VCaP (cell line): Measurements from ENCODE around the gene THOC5.

Experiments used
- H3K27ac ChIP-seq: fragments of 450-650 bp; 2 replicates; pipeline ENCODE4 v1.5.1; 2017
- TF ChIP-seq, protein P1 (sequence below): fragments of 450-650 bp; conservative IDR thresholded peaks from 2 replicates; pipeline ENCODE4 v1.5.1; 2017; ENCODE audit warnings: mild to moderate bottlenecking, moderate library complexity

THOC5 gene

DNA sequence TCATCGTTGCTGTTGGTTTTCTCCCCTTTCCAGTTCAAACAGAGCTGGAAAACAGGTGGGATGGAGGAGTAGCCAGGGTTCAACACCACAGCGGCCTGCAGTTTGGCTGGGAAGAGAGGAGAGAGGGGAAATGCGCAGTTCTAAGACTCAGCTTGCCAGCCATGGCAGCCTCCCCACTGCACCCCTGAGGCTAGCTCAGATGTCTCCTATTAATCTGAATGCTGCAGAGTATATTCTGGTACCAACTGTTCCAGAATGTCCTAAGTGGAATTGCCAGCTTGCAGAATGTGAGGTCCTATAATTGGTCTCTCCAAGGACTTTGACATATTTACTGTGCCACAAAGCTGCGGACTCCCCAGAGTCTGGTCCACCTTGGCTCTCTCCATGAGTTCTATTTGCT, 41.5 kb downstream of the THOC5 start:
- TF ChIP-seq, protein P1, sequence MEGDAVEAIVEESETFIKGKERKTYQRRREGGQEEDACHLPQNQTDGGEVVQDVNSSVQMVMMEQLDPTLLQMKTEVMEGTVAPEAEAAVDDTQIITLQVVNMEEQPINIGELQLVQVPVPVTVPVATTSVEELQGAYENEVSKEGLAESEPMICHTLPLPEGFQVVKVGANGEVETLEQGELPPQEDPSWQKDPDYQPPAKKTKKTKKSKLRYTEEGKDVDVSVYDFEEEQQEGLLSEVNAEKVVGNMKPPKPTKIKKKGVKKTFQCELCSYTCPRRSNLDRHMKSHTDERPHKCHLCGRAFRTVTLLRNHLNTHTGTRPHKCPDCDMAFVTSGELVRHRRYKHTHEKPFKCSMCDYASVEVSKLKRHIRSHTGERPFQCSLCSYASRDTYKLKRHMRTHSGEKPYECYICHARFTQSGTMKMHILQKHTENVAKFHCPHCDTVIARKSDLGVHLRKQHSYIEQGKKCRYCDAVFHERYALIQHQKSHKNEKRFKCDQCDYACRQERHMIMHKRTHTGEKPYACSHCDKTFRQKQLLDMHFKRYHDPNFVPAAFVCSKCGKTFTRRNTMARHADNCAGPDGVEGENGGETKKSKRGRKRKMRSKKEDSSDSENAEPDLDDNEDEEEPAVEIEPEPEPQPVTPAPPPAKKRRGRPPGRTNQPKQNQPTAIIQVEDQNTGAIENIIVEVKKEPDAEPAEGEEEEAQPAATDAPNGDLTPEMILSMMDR = no peak

DNA sequence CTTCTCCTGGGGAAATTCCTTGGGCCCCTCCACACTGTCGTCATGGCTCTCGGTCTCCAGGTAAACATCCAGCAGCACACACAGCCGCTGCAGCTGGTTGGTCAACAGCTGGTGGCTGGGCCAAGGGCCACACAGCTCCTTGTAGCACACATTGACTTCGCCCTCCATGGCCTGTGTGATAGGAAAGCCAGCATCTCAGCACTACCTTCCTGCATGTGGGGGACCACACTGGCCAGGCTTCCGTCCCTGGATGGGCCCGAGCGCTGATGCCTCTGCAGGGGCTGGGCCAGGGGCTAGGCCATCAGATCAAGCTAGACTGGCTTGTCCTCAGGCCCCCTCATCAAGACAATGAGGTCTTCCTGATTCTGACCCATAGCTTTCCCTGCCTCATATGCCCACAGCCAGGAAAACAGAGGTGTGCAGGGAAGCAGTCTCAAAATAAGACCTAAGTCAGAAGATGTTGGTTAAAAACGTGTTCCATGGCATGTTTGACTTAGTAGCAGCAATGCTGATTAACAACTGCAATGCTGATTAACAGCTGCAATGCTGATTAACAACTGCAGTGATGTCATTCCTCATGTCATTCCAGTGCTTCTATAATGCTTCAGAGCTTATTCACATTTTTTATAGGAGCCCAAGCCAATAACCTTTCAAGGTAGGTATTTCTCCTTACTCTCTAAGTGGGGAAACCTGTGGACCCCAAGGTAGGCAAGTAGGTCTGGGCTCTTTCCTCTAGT, 42.3 kb downstream of the THOC5 start:
- H3K27ac ChIP-seq = no peak overlapping the region
- TF ChIP-seq, protein P1 = no peak

More for the DNA sequence above, 41.5 kb downstream of the THOC5 start:
- H3K27ac ChIP-seq = no peak overlapping the region

- TF ChIP-seq, protein P1 = no peak
- no peak overlapping the region for H3K27ac ChIP-seq
These were observed 43.0 kb downstream of the THOC5 start for GRCh38 chr22:29510542-29510941.

DNA sequence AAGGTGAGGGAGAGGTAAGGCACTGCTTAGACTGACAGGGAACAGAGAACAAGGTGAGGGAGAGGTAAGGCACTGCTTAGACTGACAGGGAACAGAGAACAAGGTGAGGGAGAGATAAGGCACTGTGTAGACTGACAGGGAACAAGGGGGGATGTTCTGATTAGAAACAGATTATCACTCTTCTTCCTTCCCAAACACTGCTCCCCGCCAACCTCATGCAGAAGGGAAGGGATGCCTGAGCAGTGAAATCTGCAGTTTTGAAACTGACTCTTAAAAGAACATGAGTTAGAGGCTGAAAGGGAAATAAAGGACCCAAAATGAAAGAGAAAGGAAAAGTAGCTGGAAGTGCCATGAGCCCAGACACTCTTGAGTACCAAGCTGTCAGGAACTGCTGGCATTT, 43.7 kb downstream of the THOC5 start:
- TF ChIP-seq, protein P1 = no peak
- no peak overlapping the region for H3K27ac ChIP-seq

- no peak overlapping the region for H3K27ac ChIP-seq
- TF ChIP-seq, protein P1 = no peak
These were observed 44.3 kb downstream of the THOC5 start for GRCh38 chr22:29509298-29509697.

- TF ChIP-seq, protein P1 = no peak
- 0 out of 2 replicates have a peak overlapping the region, but pooled peaks have one; percentile 19 for H3K27ac ChIP-seq
These were observed 49.7 kb downstream of the THOC5 start for GRCh38 chr22:29503811-29504372.

DNA sequence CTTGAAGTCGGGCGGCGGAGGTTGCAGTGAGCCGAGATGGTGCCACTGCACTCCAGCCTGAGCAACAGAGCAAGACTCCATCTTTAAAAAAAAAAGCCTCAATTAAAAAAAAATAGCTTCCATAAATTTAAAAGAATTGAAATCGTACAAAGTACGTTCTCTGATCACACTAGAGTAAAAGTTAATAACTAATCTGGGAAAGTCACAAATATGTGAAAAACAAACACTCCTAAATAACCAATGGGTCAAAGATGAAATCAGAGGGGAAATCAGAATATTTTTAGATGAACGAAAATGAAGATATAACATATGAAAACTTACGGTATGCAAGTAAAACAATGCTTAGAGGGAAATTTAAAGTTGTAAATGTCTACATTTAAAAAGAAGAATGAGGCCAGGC, 53.7 kb downstream of the THOC5 start:
- TF ChIP-seq, protein P1 = no peak
- no peak overlapping the region for H3K27ac ChIP-seq
